H9 (cell line): ENCODE measurements around the gene APCDD1L. TPM values are rescaled to one million over a fixed set of nuclear protein-coding genes. Genes with fewer than 3 reads are reported as not detected.

Experiments
- DNase-seq: peaks from one replicate; pipeline ENCODE4 v3.0.0-alpha.2; 2017
- H2AFZ ChIP-seq: one replicate; pipeline ENCODE4 v1.6.1; 2013; ENCODE audit warnings: mild to moderate bottlenecking, low read length, control low read depth, moderate library complexity
- H2AK5ac ChIP-seq: 2 replicates; pipeline ENCODE4 v1.6.1; 2013; ENCODE audit warnings: low read length, control low read depth, mixed read lengths; ENCODE audit not compliant: insufficient read length
- H2BK120ac ChIP-seq: one replicate; pipeline ENCODE4 v1.6.1; 2013; ENCODE audit warnings: low read depth, mild to moderate bottlenecking, low read length, control low read depth, inconsistent platforms; ENCODE audit not compliant: poor library complexity, severe bottlenecking
- H2BK12ac ChIP-seq: 2 replicates; pipeline ENCODE4 v1.6.1; 2013; ENCODE audit warnings: low read length, control low read depth, mixed read lengths, low read depth; ENCODE audit not compliant: insufficient read length
- H2BK15ac ChIP-seq: 2 replicates; pipeline ENCODE4 v1.6.1; 2013; ENCODE audit warnings: low read depth, low read length, control low read depth
- H2BK20ac ChIP-seq: one replicate; pipeline ENCODE4 v1.6.1; 2013; ENCODE audit warnings: low read depth, mild to moderate bottlenecking, low read length, control low read depth, inconsistent platforms; ENCODE audit not compliant: poor library complexity, severe bottlenecking
- H2BK5ac ChIP-seq: 2 replicates; pipeline ENCODE4 v1.6.1; 2013; ENCODE audit warnings: low read length, control low read depth, mixed read lengths; ENCODE audit not compliant: insufficient read length
- H3K14ac ChIP-seq: 2 replicates; pipeline ENCODE4 v1.6.1; 2013; ENCODE audit warnings: low read length, control low read depth; ENCODE audit not compliant: insufficient read depth
- H3K18ac ChIP-seq: 2 replicates; pipeline ENCODE4 v1.6.1; 2013; ENCODE audit warnings: low read depth, mild to moderate bottlenecking, mixed read lengths, low read length, control low read depth; ENCODE audit not compliant: insufficient read length
- H3K23ac ChIP-seq: 2 replicates; pipeline ENCODE4 v1.6.1; 2013; ENCODE audit warnings: low read length, control low read depth, mixed read lengths, low read depth; ENCODE audit not compliant: insufficient read length
- H3K23me2 ChIP-seq: 2 replicates; pipeline ENCODE4 v1.6.1; 2013; ENCODE audit warnings: low read depth, mild to moderate bottlenecking, mixed read lengths, low read length, control low read depth; ENCODE audit not compliant: insufficient read length, poor library complexity, severe bottlenecking
- H3K27ac ChIP-seq: 2 replicates; pipeline ENCODE4 v1.5.1; 2013; ENCODE audit warnings: low read length, control low read depth, mixed read lengths, low read depth; ENCODE audit not compliant: insufficient read length
- H3K27me3 ChIP-seq: 2 replicates; pipeline ENCODE4 v1.6.1; 2013; ENCODE audit warnings: low read length, control low read depth, inconsistent platforms; ENCODE audit not compliant: insufficient read depth
- H3K4ac ChIP-seq: 2 replicates; pipeline ENCODE4 v1.6.1; 2013; ENCODE audit warnings: low read depth, mild to moderate bottlenecking, control low read depth, inconsistent platforms, low read length, moderate library complexity
- H3K4me1 ChIP-seq: 2 replicates; pipeline ENCODE4 v1.6.1; 2013; ENCODE audit warnings: low read length, control low read depth, inconsistent platforms; ENCODE audit not compliant: insufficient read depth
- H3K4me2 ChIP-seq: 2 replicates; pipeline ENCODE4 v1.6.1; 2013; ENCODE audit warnings: low read length, control low read depth, mixed read lengths; ENCODE audit not compliant: insufficient read length, insufficient read depth
- H3K56ac ChIP-seq: 2 replicates; pipeline ENCODE4 v1.6.1; 2013; ENCODE audit warnings: low read depth, mild to moderate bottlenecking, mixed read lengths, low read length, control low read depth; ENCODE audit not compliant: insufficient read length
- H3K79me1 ChIP-seq: 2 replicates; pipeline ENCODE4 v1.6.1; 2013; ENCODE audit warnings: low read depth, mild to moderate bottlenecking, moderate library complexity, low read length, control low read depth, inconsistent platforms; ENCODE audit not compliant: insufficient read depth, poor library complexity, severe bottlenecking
- H3K79me2 ChIP-seq: 2 replicates; pipeline ENCODE4 v1.6.1; 2013; ENCODE audit warnings: low read length, control low read depth, inconsistent platforms; ENCODE audit not compliant: insufficient read depth
- H3K9ac ChIP-seq: 2 replicates; pipeline ENCODE4 v1.6.1; 2013; ENCODE audit warnings: low read length, control low read depth, mixed read lengths; ENCODE audit not compliant: insufficient read length; ENCODE audit errors: extremely low read depth
- H3K9me3 ChIP-seq: one replicate; pipeline ENCODE4 v1.6.1; 2013; ENCODE audit warnings: low read depth, low read length, inconsistent platforms; ENCODE audit not compliant: control insufficient read depth
- H3T11ph ChIP-seq: one replicate; pipeline ENCODE4 v1.6.1; 2013; ENCODE audit warnings: mild to moderate bottlenecking, low read length, control low read depth, inconsistent platforms
- H4K20me1 ChIP-seq: one replicate; pipeline ENCODE4 v1.6.1; 2013; ENCODE audit not compliant: control insufficient read depth, insufficient read length, insufficient read depth
- H4K5ac ChIP-seq: 2 replicates; pipeline ENCODE4 v1.6.1; 2013; ENCODE audit warnings: low read depth, mild to moderate bottlenecking, mixed read lengths, low read length, control low read depth; ENCODE audit not compliant: insufficient read length
- H4K8ac ChIP-seq: replicated peaks from 2 replicates; pipeline ENCODE4 v1.6.1; 2013; ENCODE audit warnings: low read length, control low read depth, mixed read lengths, low read depth; ENCODE audit not compliant: insufficient read length
- H4K91ac ChIP-seq: 2 replicates; pipeline ENCODE4 v1.6.1; 2013; ENCODE audit warnings: low read depth, mild to moderate bottlenecking, moderate library complexity, mixed read lengths, low read length, control low read depth; ENCODE audit not compliant: insufficient read length
- H3K27ac Mint-ChIP-seq, 3 experiments: 2 replicates in 2 of 3; 3 replicates in 1 of 3; pipeline ENCODE4 v1.8.0; 2020 to 2021; ENCODE audit warnings: mixed read lengths in 3 of 3, mild to moderate bottlenecking in 1 of 3, moderate library complexity in 1 of 3
- H3K27me3 Mint-ChIP-seq: 2 replicates; pipeline ENCODE4 v1.8.0; 2021; ENCODE audit warnings: low read depth, mild to moderate bottlenecking, moderate library complexity, mixed read lengths
- H3K36me3 Mint-ChIP-seq, 3 experiments: 2 replicates in 2 of 3; 3 replicates in 1 of 3; pipeline ENCODE4 v1.8.0; 2020 to 2021; ENCODE audit warnings: low read depth in 3 of 3, mixed read lengths in 3 of 3; ENCODE audit not compliant: insufficient read depth in 1 of 3
- H3K4me1 Mint-ChIP-seq, 2 experiments: 2 replicates each; pipeline ENCODE4 v1.8.0; 2020; ENCODE audit warnings: mixed read lengths in 2 of 2
- H3K4me3 Mint-ChIP-seq, 2 experiments: 2 replicates in 1 of 2; 3 replicates in 1 of 2; pipeline ENCODE4 v1.8.0; 2020 to 2021; ENCODE audit warnings: mild to moderate bottlenecking in 2 of 2, mixed read lengths in 2 of 2, moderate library complexity in 1 of 2
- H3K9me3 Mint-ChIP-seq, 2 experiments: 2 replicates in 1 of 2; 3 replicates in 1 of 2; pipeline ENCODE4 v1.8.0; 2020; ENCODE audit warnings: mild to moderate bottlenecking in 2 of 2, mixed read lengths in 2 of 2, moderate library complexity in 1 of 2
- CTCF ChIP-seq: fragments of 200-600 bp; sonication (generic); conservative IDR thresholded peaks from 3 replicates; pipeline ENCODE4 v1.8.0; 2021; ENCODE audit warnings: antibody characterized with exemption, mild to moderate bottlenecking
- WGBS: extraction: QIAGEN DNeasy Blood & Tissue Kit; methylation state at CpG from one replicate; pipeline ENCODE4 v1.1.7; 2013; ENCODE audit warnings: missing lambda C conversion rate, low lambda C conversion rate, mixed read lengths; ENCODE audit not compliant: insufficient read length; ENCODE audit errors: extremely low coverage; 5-methylcytosine and 5-hydroxymethylcytosine counted together
- total RNA-seq: library from RNA; stranded (reverse); gene quantifications from 2 replicates; pipeline ENCODE4 v1.2.1, GENCODE V29; 2021

Gene APCDD1L
- total RNA-seq, 1 experiment from 2014 or later = 0.68 TPM

GRCh38 chr20:58463256-58463655 lies 51.9 kb downstream of the APCDD1L start:
- H3K27ac Mint-ChIP-seq = no peak overlapping the region
- no CpG with 5 or more reads among the region's 10 CpGs for WGBS
- H3K27ac ChIP-seq = no peak overlapping the region

More at GRCh38 chr20:58463256-58463655, 51.9 kb downstream of the APCDD1L start:
- Histone ChIP-seq H3K9ac (no peak overlapping the region), H2BK12ac (no peak overlapping the region), H3K4ac (no peak overlapping the region), H2BK5ac (no peak overlapping the region), H3K4me2 (no peak overlapping the region), H3K23me2 (no peaks in the 10 kb centered on the region), H3K9me3 (no peaks in the 10 kb centered on the region), H3K23ac (no peak overlapping the region), H3K79me1 (no peaks in the 10 kb centered on the region), H2BK120ac (no peak overlapping the region), H2AK5ac (no peak overlapping the region), H3K4me1 (no peaks in the 10 kb centered on the region), H2BK15ac (no peak overlapping the region), H3K56ac (no peak overlapping the region), H2BK20ac (no peak overlapping the region), H3K27me3 (no peaks in the 10 kb centered on the region), H2AFZ (no peak overlapping the region), H3K18ac (no peak overlapping the region), H4K20me1 (no peaks in the 10 kb centered on the region), H4K91ac (no peak overlapping the region), H4K5ac (no peak overlapping the region), H4K8ac (no peak overlapping the region), H3K14ac (no peak overlapping the region), H3K79me2 (no peaks in the 10 kb centered on the region), H3T11ph (no peak overlapping the region)
- no peaks in the 10 kb centered on the region for H3K27me3 Mint-ChIP-seq
- no peak for TF ChIP-seq CTCF
- H3K4me1 Mint-ChIP-seq = peaks cover 13% of the 10 kb centered on the region in 2 experiments
- H3K4me3 Mint-ChIP-seq = no peak overlapping the region
- peaks cover 2 to 6% of the 10 kb centered on the region in 2 experiments; a peak in 3 of 5 replicates for H3K9me3 Mint-ChIP-seq
- peaks cover 0 to 7% (median 5%) of the 10 kb centered on the region in 3 experiments; a peak in 2 of 7 replicates for H3K36me3 Mint-ChIP-seq
- no peak for DNase-seq
